GM19438 (cell line): ENCODE data around the gene IPCEF1.
"Not testable (repeated sequence)": the region's sequence is repeated elsewhere in the genome, so short reads cannot be mapped to it uniquely, and the experiment has no call there.

Source experiments
- ATAC-seq: cut with Tn5 transposase; IDR thresholded peaks from one replicate; pipeline ENCODE4 v1.9.1; 2021; ENCODE audit warnings: low read depth; ENCODE audit not compliant: unreplicated experiment

The IPCEF1 gene

DNA sequence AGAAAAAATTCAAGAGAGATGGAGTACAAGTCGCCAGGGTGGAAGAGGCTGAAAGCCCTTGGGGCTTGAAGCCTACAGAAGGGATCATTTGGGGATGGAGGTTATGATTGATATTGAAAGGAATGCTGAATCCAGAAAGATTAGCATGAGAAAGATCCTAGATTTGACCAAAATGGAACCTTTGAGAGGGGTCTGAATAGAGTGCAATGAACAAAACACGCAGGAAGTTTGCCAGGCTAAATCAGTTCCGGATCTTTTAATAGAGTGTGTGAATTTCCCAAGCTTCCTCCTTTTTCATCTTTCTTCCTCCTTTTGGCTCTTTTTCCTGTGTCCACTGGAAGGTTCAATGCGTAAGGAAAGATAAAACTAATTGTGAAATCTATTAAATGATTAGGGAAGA is 15.3 kb downstream of the IPCEF1 start:
- no peak for ATAC-seq

DNA sequence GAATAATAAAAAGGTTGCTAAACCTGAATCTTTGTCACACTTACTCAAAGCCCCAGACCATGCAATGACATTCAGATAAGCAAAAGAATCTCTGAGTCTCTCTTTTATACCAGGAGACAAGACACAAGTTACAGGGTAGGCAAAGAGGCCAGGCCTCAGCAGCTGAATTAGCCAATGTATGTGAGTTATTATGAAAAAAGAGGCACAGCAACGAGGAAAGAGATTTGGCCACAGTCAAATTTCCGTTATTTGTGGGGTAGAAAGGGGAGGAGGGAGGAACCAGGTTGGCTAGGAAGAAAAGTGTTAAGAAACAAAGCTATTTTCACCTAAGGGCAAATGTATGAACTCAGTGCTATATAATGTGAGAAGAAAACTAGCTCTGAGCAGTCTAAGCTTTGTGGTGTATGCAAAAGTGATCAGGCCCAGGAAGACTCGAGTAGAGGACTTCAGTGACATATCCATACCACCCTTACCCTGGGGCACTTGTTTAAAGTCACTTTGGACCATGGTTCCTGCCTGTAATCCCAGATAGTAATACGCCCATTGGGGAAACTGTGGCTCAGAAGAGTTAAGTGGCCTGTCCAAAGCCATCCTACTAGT is 19.1 kb downstream of the IPCEF1 start:
- no peak for ATAC-seq

DNA sequence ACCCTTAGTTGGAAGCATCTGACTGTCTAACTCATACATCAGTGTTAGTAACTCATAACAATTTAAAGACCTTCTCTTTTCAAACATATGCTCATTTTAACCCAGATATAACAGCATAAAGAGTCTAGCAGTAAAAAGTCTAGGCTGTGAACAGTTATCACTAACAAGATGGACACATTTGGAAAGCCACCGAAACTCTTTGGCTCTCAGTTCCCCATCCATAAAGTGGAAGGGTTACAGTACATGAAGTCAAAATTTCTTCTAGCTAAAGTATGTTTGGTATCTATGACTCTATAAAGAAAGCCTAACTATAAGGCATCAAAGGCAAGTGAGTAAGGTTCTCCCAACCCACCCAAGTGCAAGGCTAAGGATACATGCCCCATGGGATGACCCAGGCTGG is 22.5 kb downstream of the IPCEF1 start:
- ATAC-seq, result peak; percentile 53

DNA sequence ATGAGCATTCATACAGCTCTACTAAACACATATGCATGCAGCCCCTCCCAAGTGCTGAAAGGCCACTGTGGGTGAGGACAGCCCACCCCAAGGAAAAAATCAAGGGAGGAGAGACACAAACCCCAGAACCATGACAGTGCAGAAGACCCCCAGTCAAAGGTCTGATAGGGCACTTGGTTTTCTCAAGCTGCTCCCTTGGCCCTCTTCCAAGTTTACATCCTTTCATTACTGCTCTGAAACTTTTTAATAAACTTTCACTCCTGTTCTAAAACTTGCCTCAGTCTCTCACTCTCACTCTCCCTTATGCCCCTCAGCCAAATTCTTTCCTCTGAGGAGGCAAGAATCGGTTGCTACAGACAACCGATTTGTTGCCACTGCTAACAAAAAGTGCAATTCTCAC is 24.9 kb downstream of the IPCEF1 start:
- no peak for ATAC-seq

DNA sequence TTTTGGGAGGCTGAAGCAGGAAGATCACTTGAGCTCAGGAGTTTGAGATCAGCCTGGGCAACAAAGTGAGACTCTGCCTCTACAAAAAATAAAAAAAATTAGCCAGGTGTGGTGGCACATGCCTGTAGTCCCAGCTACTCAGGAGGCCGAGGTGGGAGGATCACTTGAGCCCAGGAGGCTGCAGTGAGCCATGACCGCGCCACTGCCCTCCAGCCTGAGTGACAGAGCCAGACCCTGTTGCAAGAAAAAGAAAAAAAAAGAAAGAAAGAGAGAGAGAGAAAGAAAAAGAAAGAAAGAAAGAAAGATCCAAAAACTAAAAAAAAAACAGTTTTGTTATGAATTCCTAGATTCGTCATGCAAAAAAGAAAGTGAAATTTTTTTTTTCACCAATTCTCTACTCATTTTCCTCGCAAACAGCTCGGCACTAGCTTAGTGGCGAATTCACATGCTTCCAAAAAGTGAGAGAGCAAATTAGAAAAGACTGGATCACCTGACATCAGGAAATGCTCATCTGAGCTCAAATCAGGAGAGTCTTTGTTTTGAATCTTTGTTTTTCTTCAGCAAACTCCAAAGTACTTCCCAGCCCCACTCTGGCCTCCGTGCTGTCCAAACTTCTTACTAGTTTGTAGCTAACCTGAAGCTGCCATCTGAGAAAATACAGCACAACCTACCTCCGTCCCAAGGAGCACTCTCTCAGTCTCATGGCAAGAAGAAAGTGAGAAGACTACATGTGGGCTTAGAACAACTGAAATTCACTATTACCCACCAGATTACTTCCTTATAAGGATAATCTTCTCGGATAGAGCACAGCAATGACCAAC is 27.0 kb downstream of the IPCEF1 start:
- ATAC-seq, result no peak

DNA sequence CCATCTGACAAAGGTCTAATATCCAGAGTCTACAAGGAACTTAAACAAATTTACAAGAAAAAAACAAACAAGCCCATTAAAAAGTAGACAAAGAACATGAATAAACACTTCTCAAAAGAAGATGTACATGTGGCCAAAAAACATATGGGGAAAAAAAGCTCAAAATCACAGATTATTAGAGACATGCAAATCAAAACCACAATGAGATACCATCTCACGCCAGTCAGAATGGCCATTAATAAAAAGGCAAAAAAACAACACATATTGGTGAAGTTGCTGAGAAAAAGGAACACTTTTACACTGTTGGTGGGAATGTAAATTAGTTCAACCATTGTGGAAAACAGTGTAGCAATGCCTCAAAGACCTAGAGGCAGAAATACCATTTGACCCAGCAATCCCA is 29.3 kb downstream of the IPCEF1 start:
- not testable (repeated sequence) for ATAC-seq

DNA sequence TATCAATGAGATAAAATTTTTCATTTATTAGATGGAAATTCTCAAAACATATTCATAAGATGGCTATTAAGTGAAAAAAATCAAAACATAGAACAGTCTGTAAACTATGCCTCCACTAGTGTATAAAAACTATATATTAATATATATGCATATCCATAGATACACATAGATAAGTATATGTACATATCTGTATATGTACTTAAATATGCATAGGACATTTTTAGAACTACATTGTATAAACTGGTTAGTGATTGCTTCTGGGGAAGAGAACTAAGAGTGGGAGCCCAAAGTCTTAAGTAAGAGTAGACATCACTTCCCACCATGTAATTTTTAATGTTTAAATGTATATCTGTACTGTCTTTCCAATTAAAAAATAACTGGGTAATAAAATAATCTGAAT is 31.5 kb downstream of the IPCEF1 start:
- ATAC-seq, result no peak

DNA sequence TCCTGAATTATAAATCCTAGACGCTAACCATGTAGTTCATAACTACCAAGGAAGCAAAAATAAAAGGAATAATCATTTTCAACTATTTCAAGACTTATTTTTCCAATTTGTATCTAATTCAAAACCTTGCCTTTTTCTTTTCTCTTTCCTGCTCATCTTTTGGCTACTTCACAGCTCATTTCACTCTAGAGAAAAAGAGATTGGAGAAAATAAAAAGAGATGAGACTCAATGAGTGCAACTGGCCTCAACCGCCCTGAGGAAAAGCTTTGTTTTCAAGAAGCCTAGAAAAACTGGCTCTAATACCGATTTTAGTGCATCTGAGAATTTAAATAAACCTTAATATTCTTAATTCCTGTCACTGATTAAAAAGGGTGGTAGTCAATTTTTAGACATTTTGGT is 36.4 kb downstream of the IPCEF1 start:
- ATAC-seq, result no peak

DNA sequence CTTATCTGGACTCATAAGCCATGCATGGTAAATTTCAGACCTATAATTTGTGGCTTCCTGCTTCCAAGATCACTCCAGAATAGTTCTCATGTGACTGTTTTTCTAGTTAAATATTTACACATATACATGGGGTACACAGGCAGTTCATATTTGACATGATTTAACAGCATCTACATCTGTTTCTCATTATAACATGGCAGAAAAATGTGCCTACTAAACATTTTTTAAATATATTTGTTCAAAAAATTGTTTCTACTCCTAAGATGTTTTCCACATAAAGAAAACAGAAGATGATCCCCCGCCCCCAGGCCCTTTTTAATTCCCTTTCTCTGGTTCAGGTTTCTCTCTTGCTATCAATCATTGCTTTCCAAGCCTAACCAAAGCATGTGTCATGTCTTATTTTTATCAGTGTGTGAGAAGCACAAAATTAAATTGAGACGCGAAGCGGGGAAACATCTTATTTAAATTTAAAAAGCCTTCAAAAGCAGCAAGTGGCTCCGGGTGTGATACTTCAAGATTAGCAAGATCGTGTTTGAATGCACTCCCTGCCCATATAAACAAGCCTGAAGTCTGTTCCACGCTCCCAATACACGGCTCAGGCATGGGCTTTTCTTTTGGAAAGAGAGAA is 37.3 kb downstream of the IPCEF1 start:
- ATAC-seq, result peak; percentile 84

DNA sequence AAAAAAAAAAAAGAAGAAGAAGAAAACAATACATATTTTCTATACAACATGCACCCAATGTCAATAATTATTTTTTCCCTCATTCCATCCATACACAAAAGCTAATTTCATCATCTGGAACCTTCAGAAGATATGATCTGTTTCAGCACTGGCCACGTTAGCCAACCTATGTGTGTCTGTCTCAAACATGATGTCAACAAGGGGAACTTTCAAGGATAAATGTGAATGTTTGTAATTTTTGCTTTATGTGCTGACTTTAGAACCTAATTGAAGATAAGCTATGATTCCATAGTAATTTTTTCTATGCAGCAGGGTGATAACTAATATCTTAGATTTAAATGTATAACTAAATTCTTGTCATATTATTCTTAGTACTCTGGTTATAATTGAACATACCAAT is 37.9 kb downstream of the IPCEF1 start:
- no peak for ATAC-seq

DNA sequence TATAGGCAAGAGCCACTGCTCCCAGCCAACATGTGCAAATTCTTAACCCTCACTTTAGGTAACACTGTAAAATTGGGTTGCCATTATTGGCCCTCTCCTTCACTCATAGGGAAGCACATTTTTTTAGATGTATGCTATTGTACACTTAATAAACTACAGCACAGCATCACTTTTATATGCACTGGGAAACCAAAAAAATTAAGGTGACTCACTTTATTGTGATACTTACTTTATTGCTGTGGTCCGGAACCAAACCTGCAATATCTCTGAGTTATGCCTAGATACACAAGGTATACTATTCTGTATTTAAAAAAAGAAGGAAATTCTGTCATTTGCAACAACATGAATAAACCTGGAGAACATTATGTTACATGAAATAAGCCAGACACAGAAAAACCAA is 40.5 kb downstream of the IPCEF1 start:
- ATAC-seq, result no peak

DNA sequence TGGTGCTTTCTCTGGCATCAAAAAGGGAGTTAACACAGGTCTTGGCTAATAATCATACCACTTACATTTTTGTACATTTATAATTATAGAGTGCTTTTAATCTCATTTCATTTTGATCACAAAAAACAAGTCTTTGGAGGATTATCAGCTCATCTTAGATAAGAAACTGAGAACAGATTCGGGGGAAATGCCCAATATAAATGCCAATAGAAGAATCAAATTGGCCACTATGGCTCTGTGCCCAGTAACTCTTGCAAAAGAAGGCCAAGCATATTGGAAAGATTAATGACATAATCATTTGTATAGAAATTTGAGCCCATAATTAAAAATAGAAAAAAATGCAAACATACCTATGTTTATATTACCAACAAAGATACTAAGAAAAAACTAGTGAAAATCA is 42.5 kb downstream of the IPCEF1 start:
- ATAC-seq, result no peak

DNA sequence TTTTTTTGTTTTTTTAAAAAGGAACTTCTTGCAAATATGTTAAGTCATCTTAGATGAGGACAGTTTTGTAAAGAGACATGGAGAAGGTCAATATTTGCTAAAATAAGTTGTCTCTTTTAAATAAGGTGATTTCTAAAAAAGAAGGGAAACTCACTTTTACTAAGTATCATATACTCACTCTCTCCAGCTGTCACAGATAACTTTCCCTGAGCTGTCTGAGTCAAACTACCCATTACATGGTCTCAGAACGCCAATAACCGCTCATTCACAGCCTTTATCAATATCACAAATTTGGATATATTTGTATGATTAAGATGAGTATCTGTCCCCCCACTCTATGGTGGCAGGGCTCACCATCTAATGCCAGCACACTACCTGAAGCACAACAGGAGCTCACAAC is 47.6 kb downstream of the IPCEF1 start:
- no peak for ATAC-seq

DNA sequence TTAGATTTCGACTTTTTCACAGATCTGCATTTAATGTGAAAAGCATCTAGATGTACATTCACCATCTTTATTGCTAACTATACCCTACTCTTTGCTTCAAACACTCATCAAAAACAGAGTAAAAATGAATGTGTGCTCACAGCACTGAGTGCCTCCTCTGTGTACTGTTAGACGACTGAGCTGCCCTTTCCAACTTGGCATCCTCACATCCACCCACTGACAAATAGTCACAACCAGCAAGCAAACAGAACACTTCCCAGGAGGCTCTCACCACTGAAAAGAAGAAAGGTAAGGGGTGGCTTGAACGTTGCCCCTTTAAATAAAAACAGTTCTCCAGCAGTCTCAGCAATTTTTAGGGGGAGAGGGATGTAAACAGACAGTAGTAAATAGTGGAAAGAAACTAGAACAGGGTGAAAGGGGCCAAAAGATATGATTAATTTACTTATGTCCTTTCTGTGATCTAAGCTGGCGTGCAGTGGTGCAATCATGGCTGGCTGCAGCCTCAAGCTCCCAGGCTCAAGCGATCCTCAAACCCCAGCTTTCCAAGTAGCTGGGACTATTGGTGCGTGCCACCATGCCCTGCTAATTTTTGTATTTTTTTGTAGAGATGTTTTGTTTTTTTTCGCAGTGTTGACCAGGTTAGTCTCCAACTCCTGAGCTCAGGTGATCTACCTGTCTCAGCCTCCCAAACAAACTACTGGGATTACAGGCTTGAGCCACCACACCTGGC is 48.7 kb downstream of the IPCEF1 start:
- no peak for ATAC-seq

DNA sequence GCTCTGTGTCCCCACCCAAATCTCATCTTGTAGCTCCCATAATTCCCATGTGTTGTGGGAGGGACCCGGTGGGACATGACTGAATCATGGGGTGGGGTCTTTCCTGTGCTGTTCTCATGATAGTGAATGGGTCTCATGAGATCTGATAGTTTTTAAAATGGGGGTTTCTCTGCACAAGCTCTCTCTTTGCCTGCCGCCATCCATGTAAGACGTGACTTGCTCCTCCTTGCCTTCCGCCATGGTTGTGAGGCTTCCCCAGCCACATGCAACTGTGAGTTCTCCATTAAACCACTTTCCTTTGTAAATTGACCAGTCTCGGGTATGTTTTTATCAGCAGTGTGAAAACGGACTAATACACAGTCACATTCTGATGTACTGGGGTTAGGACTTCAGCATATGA is 49.5 kb downstream of the IPCEF1 start:
- ATAC-seq, result not testable (repeated sequence)

DNA sequence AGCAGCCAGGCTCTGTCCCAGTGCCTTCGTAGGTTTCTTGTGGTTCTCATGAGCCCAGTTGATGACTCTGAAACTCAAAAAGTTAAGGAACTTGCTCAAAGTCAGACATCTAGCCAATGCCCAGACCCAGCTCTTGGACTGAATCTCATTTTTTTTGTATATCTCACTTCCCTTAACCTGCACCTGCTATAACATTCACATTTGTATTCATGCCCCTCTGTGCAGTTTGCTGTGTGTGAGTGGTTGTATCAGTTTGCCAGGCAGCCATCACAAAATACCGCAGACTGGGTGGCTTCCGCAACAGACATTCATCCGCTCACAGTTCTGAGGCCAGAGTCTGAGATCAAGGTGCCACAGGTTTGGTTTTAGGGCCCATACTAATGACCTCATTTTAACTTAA is 49.9 kb downstream of the IPCEF1 start:
- ATAC-seq, result peak; percentile 53

DNA sequence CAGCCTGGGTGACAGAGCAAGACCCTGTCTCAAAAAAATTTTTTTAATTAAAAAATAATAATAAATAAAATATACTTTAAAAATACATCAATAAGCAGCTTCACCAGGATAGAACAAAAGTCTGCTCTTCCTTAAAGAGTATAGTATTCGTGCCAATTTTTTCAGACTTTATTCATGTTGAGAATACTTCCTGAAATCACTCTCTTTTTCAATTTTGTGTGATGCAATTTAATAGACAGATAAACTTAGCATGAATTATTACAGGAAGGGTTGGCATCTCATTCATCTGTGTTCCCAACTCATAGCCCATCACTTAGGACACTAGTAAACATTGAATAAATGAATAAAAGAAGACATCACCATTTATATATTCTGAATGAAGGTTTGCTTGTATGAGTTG is 52.4 kb downstream of the IPCEF1 start:
- ATAC-seq, result no peak

DNA sequence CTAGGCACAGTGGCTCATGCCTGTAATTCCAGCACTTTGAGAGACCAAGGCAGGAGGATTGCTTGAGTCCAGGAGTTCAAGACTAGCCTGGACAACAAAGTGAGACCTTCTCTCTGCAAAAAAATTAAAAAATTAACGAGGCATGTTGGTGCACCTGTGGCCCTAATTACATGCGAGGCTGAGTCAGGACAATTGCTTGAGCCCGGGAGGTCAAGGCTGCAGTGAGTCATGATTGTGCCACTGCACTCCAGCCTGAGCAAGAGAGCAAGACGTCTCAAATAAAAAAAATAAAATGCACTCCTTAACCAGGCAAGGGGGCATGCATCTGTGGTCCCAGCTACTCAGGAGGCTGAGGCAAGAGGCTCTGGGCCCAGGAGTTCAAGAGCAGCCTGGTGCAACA is 53.0 kb downstream of the IPCEF1 start:
- ATAC-seq, result not testable (repeated sequence)

DNA sequence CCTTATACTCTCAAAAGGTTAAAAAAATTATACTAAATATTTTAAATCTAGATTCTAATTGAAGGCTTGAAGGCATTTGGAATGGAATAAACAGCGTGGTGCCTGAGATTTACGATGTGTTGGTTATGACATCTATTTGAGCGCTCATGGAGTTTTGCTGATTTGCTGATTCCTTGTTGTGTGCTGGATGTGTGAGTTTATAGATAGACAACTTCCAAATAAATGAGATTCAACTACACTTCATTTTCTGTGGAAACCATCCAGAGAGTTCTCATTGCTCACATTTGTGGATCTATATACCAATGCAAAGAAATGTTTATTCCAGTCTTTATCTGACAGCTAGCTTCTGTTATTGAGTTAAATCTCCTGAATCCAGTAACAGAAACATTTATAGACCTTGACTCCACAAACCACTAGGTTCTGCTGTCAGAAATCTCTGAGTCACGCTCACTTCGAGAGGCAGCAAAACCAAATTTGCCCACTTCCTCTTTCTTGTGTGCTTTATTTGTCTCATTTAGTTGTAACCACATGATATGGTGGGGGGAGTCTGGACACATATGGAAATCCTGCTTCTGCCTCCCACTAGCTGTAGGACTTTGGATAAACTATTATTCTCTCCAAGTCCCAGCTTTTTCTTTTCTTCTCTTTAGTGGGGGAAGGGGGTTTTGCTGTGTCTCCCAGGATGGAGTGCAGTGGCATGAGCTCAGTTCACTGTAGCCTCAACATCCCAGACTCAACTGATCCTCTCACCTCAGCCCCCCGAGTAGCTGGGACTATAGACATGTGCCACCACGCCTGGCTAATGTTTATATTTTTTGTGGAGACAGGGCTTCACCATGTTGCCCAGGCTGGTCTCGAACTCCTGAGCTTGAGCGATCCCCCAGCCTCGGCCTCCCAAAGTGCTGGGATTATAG is 54.5 kb downstream of the IPCEF1 start:
- peak; percentile 86 for ATAC-seq

DNA sequence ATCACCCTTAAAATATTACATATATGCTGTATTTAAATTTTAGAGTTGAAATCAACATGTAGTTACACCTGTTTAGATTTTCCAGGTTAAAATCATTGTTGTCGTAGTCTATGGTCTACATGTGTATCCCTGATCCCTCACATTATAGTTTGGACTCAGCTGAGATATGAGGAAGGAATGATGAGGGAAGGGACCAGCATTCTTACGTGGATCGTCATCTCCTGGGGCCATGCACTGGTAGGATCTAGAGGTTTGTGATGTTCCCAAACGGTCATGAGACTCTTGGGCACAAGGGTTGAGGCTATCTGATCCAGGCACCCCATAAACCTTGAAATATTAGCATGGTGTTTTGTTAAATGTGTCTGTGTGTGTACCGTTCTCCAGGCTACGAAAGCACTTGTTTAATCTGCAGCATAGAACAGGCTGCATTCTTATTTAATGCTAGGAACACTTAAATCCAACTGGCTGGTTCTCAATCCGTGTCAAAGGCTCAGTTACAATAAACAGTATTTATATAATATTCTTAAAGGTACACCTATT is 55.4 kb downstream of the IPCEF1 start:
- no peak for ATAC-seq
